VCaP (cell line): Measurements from ENCODE around the gene APBA1.

Source experiments
- H3K27ac ChIP-seq: fragments of 450-650 bp; 2 replicates; pipeline ENCODE4 v1.5.1; 2017
- CTCF ChIP-seq: fragments of 450-650 bp; conservative IDR thresholded peaks from 2 replicates; pipeline ENCODE4 v1.5.1; 2017; ENCODE audit warnings: mild to moderate bottlenecking, moderate library complexity

Gene APBA1

GRCh38 chr9:69527454-69527853, 144.7 kb downstream of the APBA1 start:
- no peak overlapping the region for H3K27ac ChIP-seq
- no peak for TF ChIP-seq CTCF

- no peak for TF ChIP-seq CTCF
- no peak overlapping the region for H3K27ac ChIP-seq
These were observed 145.5 kb downstream of the APBA1 start for GRCh38 chr9:69526699-69527098.

GRCh38 chr9:69519470-69520240, 152.5 kb downstream of the APBA1 start:
- H3K27ac ChIP-seq = no peak overlapping the region
- TF ChIP-seq CTCF = no peak

- TF ChIP-seq CTCF = no peak
- H3K27ac ChIP-seq = no peak overlapping the region
These were observed 155.5 kb downstream of the APBA1 start for GRCh38 chr9:69516353-69517322.

GRCh38 chr9:69515810-69516209, 156.4 kb downstream of the APBA1 start:
- H3K27ac ChIP-seq = no peak overlapping the region
- no peak for TF ChIP-seq CTCF

- TF ChIP-seq CTCF = no peak
These were observed 158.9 kb downstream of the APBA1 start for GRCh38 chr9:69513141-69513820.

GRCh38 chr9:69504058-69504457, 168.1 kb downstream of the APBA1 start:
- H3K27ac ChIP-seq = peak overlapping the region; percentile 76
- no peak for TF ChIP-seq CTCF

More at GRCh38 chr9:69513141-69513820, 158.9 kb downstream of the APBA1 start:
- no peak overlapping the region for H3K27ac ChIP-seq
